ENCODE results near the gene PTPRK.
"Not testable (repeated sequence)": the region's sequence is repeated elsewhere in the genome, so short reads cannot be mapped to it uniquely, and the experiment has no call there.

The PTPRK gene

GRCh38 chr6:128057541-128057940, 462.9 kb downstream of the PTPRK start:
- DNase-seq, result no peak

- no peak for DNase-seq
Observed at GRCh38 chr6:128053109-128053508, 467.3 kb downstream of the PTPRK start.

- DNase-seq, result no peak
Observed at GRCh38 chr6:128047989-128048388, 472.4 kb downstream of the PTPRK start.

GRCh38 chr6:128046033-128046432, 474.4 kb downstream of the PTPRK start:
- DNase-seq, result no peak

- no peak for DNase-seq
Observed at GRCh38 chr6:128039543-128039942, 480.9 kb downstream of the PTPRK start.

- DNase-seq, result no peak
Observed at GRCh38 chr6:128036808-128037570, 483.4 kb downstream of the PTPRK start.

- DNase-seq, result no peak
Observed at GRCh38 chr6:128033156-128033555, 487.2 kb downstream of the PTPRK start.

GRCh38 chr6:128032042-128032441, 488.4 kb downstream of the PTPRK start:
- no peak for DNase-seq

- no peak for DNase-seq
Observed at GRCh38 chr6:128029826-128030225, 490.6 kb downstream of the PTPRK start.

GRCh38 chr6:128028183-128028582, 492.2 kb downstream of the PTPRK start:
- no peak for DNase-seq

- DNase-seq, result no peak
Observed at GRCh38 chr6:128025478-128025877, 494.9 kb downstream of the PTPRK start.

- no peak for DNase-seq
Observed at GRCh38 chr6:128024969-128025368, 495.4 kb downstream of the PTPRK start.

- DNase-seq, result no peak
Observed at GRCh38 chr6:128024046-128024445, 496.4 kb downstream of the PTPRK start.

GRCh38 chr6:128018821-128019220, 501.6 kb downstream of the PTPRK start:
- no peak for DNase-seq

GRCh38 chr6:128017288-128017687, 503.1 kb downstream of the PTPRK start:
- no peak for DNase-seq

GRCh38 chr6:128007658-128008057, 512.7 kb downstream of the PTPRK start:
- no peak for DNase-seq

- no peak for DNase-seq
Observed at GRCh38 chr6:128005009-128005408, 515.4 kb downstream of the PTPRK start.

- DNase-seq, result no peak
Observed at GRCh38 chr6:128000363-128000762, 520.0 kb downstream of the PTPRK start.

GRCh38 chr6:127998985-127999384, 521.4 kb downstream of the PTPRK start:
- no peak for DNase-seq

- no peak for DNase-seq
Observed at GRCh38 chr6:127997496-127998164, 522.8 kb downstream of the PTPRK start.

- DNase-seq, result no peak
Observed at GRCh38 chr6:127996925-127997324, 523.5 kb downstream of the PTPRK start.

GRCh38 chr6:127992144-127992543, 528.3 kb downstream of the PTPRK start:
- no peak for DNase-seq

- no peak for DNase-seq
Observed at GRCh38 chr6:127990074-127990473, 530.3 kb downstream of the PTPRK start.

- DNase-seq, result no peak
Observed at GRCh38 chr6:127980996-127981395, 539.4 kb downstream of the PTPRK start.

- DNase-seq, result not testable (repeated sequence)
Observed at GRCh38 chr6:127978185-127978584, 542.2 kb downstream of the PTPRK start.

Measured in NCI-H1048 (cell line).